Liver (tissue), 3 donors: Measurements from ENCODE around the gene GRK6.

Experiments used
- FOXA1 ChIP-seq: IDR thresholded peaks from 2 replicates; pipeline ENCODE4 v1.6.1; 2016; ENCODE audit warnings: antibody characterized with exemption
- FOXA2 ChIP-seq: IDR thresholded peaks from 2 replicates; pipeline ENCODE4 v1.6.1; 2016; ENCODE audit warnings: antibody characterized with exemption
- GABPA ChIP-seq, 2 donors: IDR thresholded peaks in 1 of 2; conservative IDR thresholded peaks in 1 of 2; 2 replicates each; pipeline ENCODE4 v1.6.1; 2016; ENCODE audit warnings: antibody characterized with exemption in 2 of 2, mild to moderate bottlenecking in 1 of 2, moderate library complexity in 1 of 2
- HNF4A ChIP-seq, 2 donors: conservative IDR thresholded peaks; 2 replicates each; pipeline ENCODE4 v1.6.1; 2016; ENCODE audit warnings: antibody characterized with exemption in 2 of 2, mild to moderate bottlenecking in 2 of 2
- JUND ChIP-seq, 2 donors: IDR thresholded peaks; 2 replicates each; pipeline ENCODE4 v1.6.1; 2016; ENCODE audit warnings: antibody characterized with exemption in 2 of 2
- MAX ChIP-seq: IDR thresholded peaks from 2 replicates; pipeline ENCODE4 v1.6.1; 2016; ENCODE audit warnings: antibody characterized with exemption
- RAD21 ChIP-seq, 2 donors: IDR thresholded peaks; 2 replicates each; pipeline ENCODE4 v1.6.1; 2016; ENCODE audit warnings: antibody characterized with exemption in 2 of 2, mild to moderate bottlenecking in 2 of 2
- RXRA ChIP-seq, 2 donors: IDR thresholded peaks; 2 replicates each; pipeline ENCODE4 v1.6.1; 2017 to 2018; ENCODE audit warnings: antibody characterized with exemption in 2 of 2, mild to moderate bottlenecking in 1 of 2
- SP1 ChIP-seq: IDR thresholded peaks from 2 replicates; pipeline ENCODE4 v1.6.1; 2018; ENCODE audit warnings: antibody characterized with exemption, mild to moderate bottlenecking
- YY1 ChIP-seq: IDR thresholded peaks from 2 replicates; pipeline ENCODE4 v1.6.1; 2016; ENCODE audit warnings: antibody characterized with exemption, mild to moderate bottlenecking
- ZBTB33 ChIP-seq: IDR thresholded peaks from 2 replicates; pipeline ENCODE4 v1.6.1; 2016; ENCODE audit warnings: antibody characterized with exemption
- TF ChIP-seq, protein P1 (sequence below): fragments of 150-350 bp; IDR thresholded peaks from 2 replicates; pipeline ENCODE4 v1.5.1; 2017; ENCODE audit warnings: improper control_type of control experiment, low read depth, low read length; ENCODE audit not compliant: missing input control
- TF ChIP-seq, protein P2 (sequence below): IDR thresholded peaks from 2 replicates; pipeline ENCODE4 v1.6.1; 2016; ENCODE audit warnings: antibody characterized with exemption, mild to moderate bottlenecking
- donor health status: healthy.
- donor health status: healthy.

DNA sequence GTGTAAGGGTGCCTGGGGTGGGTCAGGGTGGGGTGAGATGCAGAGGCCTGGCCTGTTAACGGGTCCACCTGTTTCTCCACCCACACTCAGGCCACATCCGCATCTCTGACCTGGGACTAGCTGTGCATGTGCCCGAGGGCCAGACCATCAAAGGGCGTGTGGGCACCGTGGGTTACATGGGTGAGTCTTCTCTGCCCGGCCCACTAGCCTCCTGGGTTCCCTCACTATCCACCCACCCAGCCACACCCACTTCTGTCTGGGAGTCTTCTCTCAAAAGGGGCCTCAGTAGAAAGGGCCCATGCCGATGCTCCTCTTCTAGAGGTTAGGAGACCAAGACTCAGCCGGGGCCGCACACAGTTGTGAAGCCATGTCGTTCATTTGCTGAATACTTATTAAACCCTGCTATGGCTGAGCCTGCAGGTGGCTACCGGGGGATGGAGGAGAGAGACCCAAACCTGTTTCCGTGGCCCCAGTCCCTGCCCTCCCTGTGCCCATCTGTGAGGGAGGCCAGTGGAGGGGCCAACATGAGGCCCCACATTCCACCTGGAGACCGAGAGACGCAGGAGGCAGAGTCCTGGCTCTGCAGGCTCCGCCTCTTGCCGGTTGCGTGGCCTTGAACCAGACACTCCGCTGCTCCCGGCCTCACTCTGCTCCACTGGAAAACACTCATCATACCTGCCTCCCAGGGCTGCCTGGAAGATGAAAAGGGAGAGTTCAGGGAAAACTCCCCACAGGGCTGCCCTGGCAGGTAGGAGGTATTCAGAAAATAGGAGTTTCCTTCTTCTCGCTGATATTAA is 8.7 kb downstream of the GRK6 start:
- no peak for TF ChIP-seq RXRA (IDR thresholded peaks at IDR 0.05)
- TF ChIP-seq GABPA (IDR thresholded peaks at IDR 0.05 in 1 of 2, conservative IDR thresholded peaks at IDR 0.05 in 1 of 2), result no peak
- TF ChIP-seq FOXA2, result no peak
- TF ChIP-seq, protein P1, sequence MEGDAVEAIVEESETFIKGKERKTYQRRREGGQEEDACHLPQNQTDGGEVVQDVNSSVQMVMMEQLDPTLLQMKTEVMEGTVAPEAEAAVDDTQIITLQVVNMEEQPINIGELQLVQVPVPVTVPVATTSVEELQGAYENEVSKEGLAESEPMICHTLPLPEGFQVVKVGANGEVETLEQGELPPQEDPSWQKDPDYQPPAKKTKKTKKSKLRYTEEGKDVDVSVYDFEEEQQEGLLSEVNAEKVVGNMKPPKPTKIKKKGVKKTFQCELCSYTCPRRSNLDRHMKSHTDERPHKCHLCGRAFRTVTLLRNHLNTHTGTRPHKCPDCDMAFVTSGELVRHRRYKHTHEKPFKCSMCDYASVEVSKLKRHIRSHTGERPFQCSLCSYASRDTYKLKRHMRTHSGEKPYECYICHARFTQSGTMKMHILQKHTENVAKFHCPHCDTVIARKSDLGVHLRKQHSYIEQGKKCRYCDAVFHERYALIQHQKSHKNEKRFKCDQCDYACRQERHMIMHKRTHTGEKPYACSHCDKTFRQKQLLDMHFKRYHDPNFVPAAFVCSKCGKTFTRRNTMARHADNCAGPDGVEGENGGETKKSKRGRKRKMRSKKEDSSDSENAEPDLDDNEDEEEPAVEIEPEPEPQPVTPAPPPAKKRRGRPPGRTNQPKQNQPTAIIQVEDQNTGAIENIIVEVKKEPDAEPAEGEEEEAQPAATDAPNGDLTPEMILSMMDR, result no peak
- no peak for TF ChIP-seq YY1
- TF ChIP-seq JUND (IDR thresholded peaks at IDR 0.05), result no peak
- TF ChIP-seq HNF4A (conservative IDR thresholded peaks at IDR 0.05), result no peak
- TF ChIP-seq MAX, result no peak
- TF ChIP-seq RAD21 (IDR thresholded peaks at IDR 0.05), result no peak
- no peak for TF ChIP-seq SP1
- no peak for TF ChIP-seq ZBTB33
- TF ChIP-seq, protein P2, sequence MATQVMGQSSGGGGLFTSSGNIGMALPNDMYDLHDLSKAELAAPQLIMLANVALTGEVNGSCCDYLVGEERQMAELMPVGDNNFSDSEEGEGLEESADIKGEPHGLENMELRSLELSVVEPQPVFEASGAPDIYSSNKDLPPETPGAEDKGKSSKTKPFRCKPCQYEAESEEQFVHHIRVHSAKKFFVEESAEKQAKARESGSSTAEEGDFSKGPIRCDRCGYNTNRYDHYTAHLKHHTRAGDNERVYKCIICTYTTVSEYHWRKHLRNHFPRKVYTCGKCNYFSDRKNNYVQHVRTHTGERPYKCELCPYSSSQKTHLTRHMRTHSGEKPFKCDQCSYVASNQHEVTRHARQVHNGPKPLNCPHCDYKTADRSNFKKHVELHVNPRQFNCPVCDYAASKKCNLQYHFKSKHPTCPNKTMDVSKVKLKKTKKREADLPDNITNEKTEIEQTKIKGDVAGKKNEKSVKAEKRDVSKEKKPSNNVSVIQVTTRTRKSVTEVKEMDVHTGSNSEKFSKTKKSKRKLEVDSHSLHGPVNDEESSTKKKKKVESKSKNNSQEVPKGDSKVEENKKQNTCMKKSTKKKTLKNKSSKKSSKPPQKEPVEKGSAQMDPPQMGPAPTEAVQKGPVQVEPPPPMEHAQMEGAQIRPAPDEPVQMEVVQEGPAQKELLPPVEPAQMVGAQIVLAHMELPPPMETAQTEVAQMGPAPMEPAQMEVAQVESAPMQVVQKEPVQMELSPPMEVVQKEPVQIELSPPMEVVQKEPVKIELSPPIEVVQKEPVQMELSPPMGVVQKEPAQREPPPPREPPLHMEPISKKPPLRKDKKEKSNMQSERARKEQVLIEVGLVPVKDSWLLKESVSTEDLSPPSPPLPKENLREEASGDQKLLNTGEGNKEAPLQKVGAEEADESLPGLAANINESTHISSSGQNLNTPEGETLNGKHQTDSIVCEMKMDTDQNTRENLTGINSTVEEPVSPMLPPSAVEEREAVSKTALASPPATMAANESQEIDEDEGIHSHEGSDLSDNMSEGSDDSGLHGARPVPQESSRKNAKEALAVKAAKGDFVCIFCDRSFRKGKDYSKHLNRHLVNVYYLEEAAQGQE, result no peak
- no peak for TF ChIP-seq FOXA1
